Stomach (tissue), 4 donors: Measurements from ENCODE around the gene B4GALT4.

Experiments used
- POLR2A ChIP-seq, 4 donors: fragments of 450-650 bp; IDR thresholded peaks; one replicate each; pipeline ENCODE4 v1.6.1; 2016; ENCODE audit warnings: antibody characterized with exemption in 4 of 4, control low read depth in 2 of 4, mild to moderate bottlenecking in 1 of 4, moderate library complexity in 1 of 4
- TF ChIP-seq, protein P1 (sequence below), 7 experiments: fragments of 450-650 bp in 4 of 7; fragments of 200-600 bp in 3 of 7; sonication (generic) in 3 of 7; IDR thresholded peaks; one replicate each; pipeline ENCODE4 v1.5.1; 2016 to 2019; ENCODE audit warnings: antibody characterized with exemption in 7 of 7, control low read depth in 2 of 7, mild to moderate bottlenecking in 1 of 7

GRCh38 chr3:119259821-119260220, 19.1 kb upstream of the B4GALT4 start:
- TF ChIP-seq POLR2A (IDR thresholded peaks at IDR 0.05): no peak
- TF ChIP-seq, protein P1, sequence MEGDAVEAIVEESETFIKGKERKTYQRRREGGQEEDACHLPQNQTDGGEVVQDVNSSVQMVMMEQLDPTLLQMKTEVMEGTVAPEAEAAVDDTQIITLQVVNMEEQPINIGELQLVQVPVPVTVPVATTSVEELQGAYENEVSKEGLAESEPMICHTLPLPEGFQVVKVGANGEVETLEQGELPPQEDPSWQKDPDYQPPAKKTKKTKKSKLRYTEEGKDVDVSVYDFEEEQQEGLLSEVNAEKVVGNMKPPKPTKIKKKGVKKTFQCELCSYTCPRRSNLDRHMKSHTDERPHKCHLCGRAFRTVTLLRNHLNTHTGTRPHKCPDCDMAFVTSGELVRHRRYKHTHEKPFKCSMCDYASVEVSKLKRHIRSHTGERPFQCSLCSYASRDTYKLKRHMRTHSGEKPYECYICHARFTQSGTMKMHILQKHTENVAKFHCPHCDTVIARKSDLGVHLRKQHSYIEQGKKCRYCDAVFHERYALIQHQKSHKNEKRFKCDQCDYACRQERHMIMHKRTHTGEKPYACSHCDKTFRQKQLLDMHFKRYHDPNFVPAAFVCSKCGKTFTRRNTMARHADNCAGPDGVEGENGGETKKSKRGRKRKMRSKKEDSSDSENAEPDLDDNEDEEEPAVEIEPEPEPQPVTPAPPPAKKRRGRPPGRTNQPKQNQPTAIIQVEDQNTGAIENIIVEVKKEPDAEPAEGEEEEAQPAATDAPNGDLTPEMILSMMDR (IDR thresholded peaks at IDR 0.05): no peak
